PC-3 (cell line): Measurements from ENCODE around the gene GABARAP.

Experiments used
- EZH2 ChIP-seq: fragments of 300-600 bp; sonication (generic); IDR thresholded peaks from one replicate; pipeline ENCODE4 v1.6.1; 2017; ENCODE audit warnings: antibody characterized with exemption, mild to moderate bottlenecking, low read length; ENCODE audit not compliant: unreplicated experiment
- TF ChIP-seq, protein P1 (sequence below): fragments of 300-600 bp; sonication (generic); conservative IDR thresholded peaks from 2 replicates; pipeline ENCODE4 v1.5.1; 2017; ENCODE audit warnings: antibody characterized with exemption, low read depth, mild to moderate bottlenecking, low read length

DNA sequence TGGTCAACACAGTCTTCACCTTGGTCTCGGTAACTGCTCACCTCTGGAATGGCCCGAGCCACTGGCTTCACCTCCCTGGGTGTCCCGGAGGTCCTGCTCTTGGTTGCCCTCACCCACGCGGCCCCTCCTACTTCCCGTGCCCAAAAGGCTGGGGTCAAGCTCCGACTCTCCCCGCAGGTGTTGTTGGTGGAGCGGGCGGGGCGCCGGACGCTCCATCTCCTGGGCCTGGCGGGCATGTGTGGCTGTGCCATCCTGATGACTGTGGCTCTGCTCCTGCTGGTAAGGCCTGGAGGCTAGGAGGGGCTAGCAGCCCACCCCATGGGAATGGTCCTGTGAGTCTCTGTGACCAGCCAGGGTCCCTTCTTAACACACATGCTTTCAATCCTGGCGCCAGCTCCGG lies 42.7 kb upstream of the GABARAP start:
- TF ChIP-seq, protein P1, sequence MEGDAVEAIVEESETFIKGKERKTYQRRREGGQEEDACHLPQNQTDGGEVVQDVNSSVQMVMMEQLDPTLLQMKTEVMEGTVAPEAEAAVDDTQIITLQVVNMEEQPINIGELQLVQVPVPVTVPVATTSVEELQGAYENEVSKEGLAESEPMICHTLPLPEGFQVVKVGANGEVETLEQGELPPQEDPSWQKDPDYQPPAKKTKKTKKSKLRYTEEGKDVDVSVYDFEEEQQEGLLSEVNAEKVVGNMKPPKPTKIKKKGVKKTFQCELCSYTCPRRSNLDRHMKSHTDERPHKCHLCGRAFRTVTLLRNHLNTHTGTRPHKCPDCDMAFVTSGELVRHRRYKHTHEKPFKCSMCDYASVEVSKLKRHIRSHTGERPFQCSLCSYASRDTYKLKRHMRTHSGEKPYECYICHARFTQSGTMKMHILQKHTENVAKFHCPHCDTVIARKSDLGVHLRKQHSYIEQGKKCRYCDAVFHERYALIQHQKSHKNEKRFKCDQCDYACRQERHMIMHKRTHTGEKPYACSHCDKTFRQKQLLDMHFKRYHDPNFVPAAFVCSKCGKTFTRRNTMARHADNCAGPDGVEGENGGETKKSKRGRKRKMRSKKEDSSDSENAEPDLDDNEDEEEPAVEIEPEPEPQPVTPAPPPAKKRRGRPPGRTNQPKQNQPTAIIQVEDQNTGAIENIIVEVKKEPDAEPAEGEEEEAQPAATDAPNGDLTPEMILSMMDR: no peak
- TF ChIP-seq EZH2: no peak
